Measurements from ENCODE around the gene CDK9. TPM values are rescaled to one million over a fixed set of nuclear protein-coding genes. Genes with fewer than 3 reads are reported as not detected.
A peak's percentile ranks its signal among the peaks of the same experiment; 100 is the strongest.

CDK9 gene
- total RNA-seq, 1 donor from 2014 or later: 132 TPM

DNA sequence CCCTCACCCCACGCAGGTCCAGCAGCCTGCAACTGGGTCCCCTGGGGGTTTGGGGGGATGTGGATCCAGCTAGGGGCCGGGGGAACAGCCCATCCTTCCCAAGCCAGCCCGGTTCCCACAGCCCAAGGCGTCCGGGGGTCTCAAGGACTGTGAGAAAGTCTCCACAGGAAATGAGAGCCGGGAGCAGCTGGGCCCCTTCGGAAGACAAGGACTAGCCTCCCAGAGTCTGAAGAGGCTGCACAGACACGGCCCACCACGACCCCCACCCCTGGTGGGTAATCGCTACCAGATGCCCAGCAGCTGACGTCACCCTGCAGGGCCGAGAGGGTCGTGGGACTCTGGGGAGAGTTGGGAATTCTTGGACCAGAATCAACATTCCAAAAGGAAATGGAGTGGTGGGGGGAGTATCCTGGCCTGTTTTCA lies 17.9 kb upstream of the CDK9 start:
- H3K4me3 Mint-ChIP-seq: no peak overlapping the region
- POLR2A ChIA-PET: interaction anchor here (0.6 to 7.6 kb wide), 4 partner anchors 8 to 16 kb away, joined by 3 to 96 read pairs (median 8); partner anchors contain the start of gene CDK9
- TF ChIP-seq, protein P1, sequence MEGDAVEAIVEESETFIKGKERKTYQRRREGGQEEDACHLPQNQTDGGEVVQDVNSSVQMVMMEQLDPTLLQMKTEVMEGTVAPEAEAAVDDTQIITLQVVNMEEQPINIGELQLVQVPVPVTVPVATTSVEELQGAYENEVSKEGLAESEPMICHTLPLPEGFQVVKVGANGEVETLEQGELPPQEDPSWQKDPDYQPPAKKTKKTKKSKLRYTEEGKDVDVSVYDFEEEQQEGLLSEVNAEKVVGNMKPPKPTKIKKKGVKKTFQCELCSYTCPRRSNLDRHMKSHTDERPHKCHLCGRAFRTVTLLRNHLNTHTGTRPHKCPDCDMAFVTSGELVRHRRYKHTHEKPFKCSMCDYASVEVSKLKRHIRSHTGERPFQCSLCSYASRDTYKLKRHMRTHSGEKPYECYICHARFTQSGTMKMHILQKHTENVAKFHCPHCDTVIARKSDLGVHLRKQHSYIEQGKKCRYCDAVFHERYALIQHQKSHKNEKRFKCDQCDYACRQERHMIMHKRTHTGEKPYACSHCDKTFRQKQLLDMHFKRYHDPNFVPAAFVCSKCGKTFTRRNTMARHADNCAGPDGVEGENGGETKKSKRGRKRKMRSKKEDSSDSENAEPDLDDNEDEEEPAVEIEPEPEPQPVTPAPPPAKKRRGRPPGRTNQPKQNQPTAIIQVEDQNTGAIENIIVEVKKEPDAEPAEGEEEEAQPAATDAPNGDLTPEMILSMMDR (IDR thresholded peaks at IDR 0.05): no peak
- peak overlapping the region; percentile 86 for H3K27ac Mint-ChIP-seq
- H3K4me1 Mint-ChIP-seq: peaks cover 80% of the 10 kb centered on the region
- H3K9me3 Mint-ChIP-seq: no peaks in the 10 kb centered on the region
- DNase-seq (no peak), ATAC-seq (ENCODE audit: low read depth) (no peak)
- CTCF ChIA-PET: interaction anchor here (1.3 to 1.5 kb wide), 2 partner anchors 10 to 33 kb away, joined by 3 to 5 read pairs; partner anchors contain the start of genes SH2D3C and TOR2A
- intact Hi-C loops (cut with micrococcal nuclease): no loop called here
- peaks cover 74% of the 10 kb centered on the region for H3K36me3 Mint-ChIP-seq (ENCODE audit: low read depth)
- H3K27me3 Mint-ChIP-seq: no peaks in the 10 kb centered on the region

DNA sequence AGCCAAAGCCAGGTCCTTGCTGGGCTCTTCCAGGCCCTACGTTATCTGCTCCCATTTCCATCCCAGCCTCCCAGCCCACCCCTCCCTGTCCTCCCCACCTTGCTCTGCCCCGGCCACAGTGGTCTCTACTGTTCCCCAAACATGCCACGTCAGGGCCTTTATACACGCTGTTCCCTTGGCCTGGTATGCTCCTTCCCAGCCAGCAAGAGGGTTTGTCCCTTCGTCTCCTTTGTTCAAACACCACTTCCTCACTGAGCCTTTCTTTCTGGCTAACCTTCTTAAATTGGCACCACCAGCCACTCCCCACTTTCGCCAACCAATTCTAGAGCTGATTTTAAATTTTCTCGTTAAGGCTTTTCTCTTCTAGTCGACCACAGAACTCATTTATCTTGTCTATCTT lies 17.1 kb upstream of the CDK9 start:
- no peak for DNase-seq
- H3K9me3 Mint-ChIP-seq: no peaks in the 10 kb centered on the region
- ChIA-PET POLR2A (interaction anchor here (1.6 to 7.6 kb wide), 3 partner anchors 15 to 147 kb away, joined by 3 to 96 read pairs (median 5); partner anchors contain the start of genes CDK9 and TOR2A), CTCF (interaction anchor here (1.3 to 4.1 kb wide), 2 partner anchors 9 to 15 kb away, joined by 3 to 32 read pairs; partner anchors contain the start of genes CDK9 and SH2D3C)
- intact Hi-C loops (cut with micrococcal nuclease): no loop called here
- H3K36me3 Mint-ChIP-seq (ENCODE audit: low read depth): peaks cover 75% of the 10 kb centered on the region
- peak overlapping the region; percentile 80 for H3K27ac Mint-ChIP-seq
- no peaks in the 10 kb centered on the region for H3K27me3 Mint-ChIP-seq
- TF ChIP-seq, protein P1 (IDR thresholded peaks at IDR 0.05): no peak
- peaks cover 74% of the 10 kb centered on the region for H3K4me1 Mint-ChIP-seq
- no peak for ATAC-seq (ENCODE audit: low read depth)
- H3K4me3 Mint-ChIP-seq: peak overlapping the region; percentile 38

DNA sequence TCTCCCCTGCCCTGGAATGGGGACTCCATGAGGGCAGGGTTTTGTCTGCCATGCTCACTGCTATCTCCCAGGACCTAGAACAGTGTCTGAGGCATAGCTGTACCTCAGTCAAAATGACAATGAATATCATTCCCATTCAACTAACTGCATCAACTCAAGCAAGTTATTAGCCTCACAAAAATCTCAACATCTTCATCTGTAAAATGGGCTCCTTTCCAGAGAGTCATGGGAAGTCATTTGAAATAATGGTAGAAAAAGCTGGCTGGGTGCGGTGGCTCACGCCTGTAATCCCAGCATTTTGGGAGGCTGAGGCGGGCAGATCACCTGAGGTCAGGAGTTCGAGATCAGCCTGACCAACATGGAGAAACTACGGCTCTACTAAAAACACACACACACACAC lies 16.7 kb upstream of the CDK9 start:
- DNase-seq (no peak), ATAC-seq (ENCODE audit: low read depth) (no peak)
- H3K36me3 Mint-ChIP-seq (ENCODE audit: low read depth): peaks cover 75% of the 10 kb centered on the region
- H3K9me3 Mint-ChIP-seq: no peaks in the 10 kb centered on the region
- peak overlapping the region; percentile 38 for H3K4me3 Mint-ChIP-seq
- H3K4me1 Mint-ChIP-seq: peaks cover 74% of the 10 kb centered on the region
- TF ChIP-seq, protein P1 (IDR thresholded peaks at IDR 0.05): no peak
- ChIA-PET CTCF (interaction anchor here (1.3 to 4.1 kb wide), 2 partner anchors 9 to 15 kb away, joined by 3 to 32 read pairs; partner anchors contain the start of genes CDK9 and SH2D3C), POLR2A (interaction anchor here (1.6 to 7.6 kb wide), 5 partner anchors 10 to 147 kb away, joined by 3 to 96 read pairs (median 27); partner anchors contain the start of genes CDK9, FPGS, SH2D3C and TOR2A)
- intact Hi-C loops (cut with micrococcal nuclease): no loop called here
- peak overlapping the region; percentile 80 for H3K27ac Mint-ChIP-seq
- H3K27me3 Mint-ChIP-seq: no peaks in the 10 kb centered on the region

DNA sequence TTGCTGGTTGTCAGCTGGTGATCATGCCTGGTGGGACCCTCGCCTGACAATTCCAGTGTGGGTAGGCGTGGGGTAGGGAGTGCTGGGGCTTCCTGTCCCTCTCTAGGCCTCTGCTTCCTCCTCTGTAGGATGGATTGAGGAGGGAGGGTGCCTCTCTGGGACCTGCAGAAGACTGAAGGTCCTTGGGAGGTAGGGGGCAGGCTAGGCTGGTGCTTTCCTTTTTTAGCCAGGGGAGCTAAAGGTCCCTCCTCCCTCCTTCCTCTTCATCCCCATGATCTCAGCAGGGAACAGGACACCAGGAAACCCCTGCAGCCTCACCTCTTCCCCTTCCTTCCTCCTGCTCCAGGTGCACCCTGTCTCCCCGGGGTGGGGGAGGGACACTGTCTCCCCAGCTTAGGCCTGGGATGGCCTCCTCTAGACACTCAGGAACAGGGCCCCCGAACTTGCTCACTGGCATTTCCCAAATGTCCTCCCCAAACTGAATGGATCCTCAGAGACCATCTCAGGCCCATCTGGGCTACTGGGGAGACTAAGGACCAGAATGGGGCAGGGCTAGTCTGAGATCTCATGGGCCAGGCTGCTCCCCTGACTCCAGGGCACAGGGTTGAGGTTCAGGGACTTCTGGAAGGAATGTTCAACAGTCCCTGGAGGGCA lies 15.8 kb upstream of the CDK9 start:
- ChIA-PET CTCF (interaction anchor here (0.7 to 4.1 kb wide), 5 partner anchors 9 to 100 kb away, joined by 3 to 32 read pairs (median 11); partner anchors contain the start of genes CDK9 and TOR2A), POLR2A (interaction anchor here (0.7 to 7.6 kb wide), 12 partner anchors 10 to 358 kb away, joined by 3 to 96 read pairs (median 6); partner anchors contain the start of genes CDK9, FPGS, LRSAM1 and RPL12)
- Mint-ChIP-seq H3K9me3 (no peaks in the 10 kb centered on the region), H3K36me3 (ENCODE audit: low read depth) (peaks cover 75% of the 10 kb centered on the region), H3K27me3 (no peaks in the 10 kb centered on the region), H3K4me1 (peaks cover 74% of the 10 kb centered on the region), H3K4me3 (peak overlapping the region; percentile 93), H3K27ac (peak overlapping the region; percentile 93)
- no peak for DNase-seq
- ATAC-seq (ENCODE audit: low read depth): no peak
- TF ChIP-seq, protein P1 (IDR thresholded peaks at IDR 0.05): no peak
- intact Hi-C loops (cut with micrococcal nuclease): loop anchor here (2.0 to 5.0 kb wide), 3 partner anchors 17 to 297 kb away; partner anchors contain the start of genes NAIF1, SLC25A25 and STXBP1

DNA sequence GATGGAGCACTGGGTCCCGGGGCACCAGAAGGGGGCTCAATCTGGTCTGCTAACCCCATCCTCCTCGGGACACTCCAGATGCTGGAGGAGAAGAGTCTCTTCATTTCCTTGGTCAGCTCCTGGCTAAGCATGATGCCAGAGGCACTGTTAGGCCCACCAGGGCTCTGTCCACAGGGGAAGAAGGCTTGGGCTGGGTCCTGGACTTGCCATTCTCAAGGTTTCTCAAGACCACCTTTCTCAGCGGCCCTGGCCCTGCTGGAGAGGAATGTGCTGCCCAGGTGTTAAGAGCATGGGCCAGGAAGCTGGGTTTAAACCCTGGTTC lies 15.3 kb upstream of the CDK9 start:
- H3K27ac Mint-ChIP-seq: peak overlapping the region; percentile 93
- intact Hi-C loops (cut with micrococcal nuclease): loop anchor here (2.0 to 5.0 kb wide), 3 partner anchors 18 to 297 kb away; partner anchors contain the start of genes NAIF1, SLC25A25 and STXBP1
- TF ChIP-seq, protein P1 (IDR thresholded peaks at IDR 0.05): no peak
- H3K4me1 Mint-ChIP-seq: peaks cover 72% of the 10 kb centered on the region
- peaks cover 71% of the 10 kb centered on the region for H3K36me3 Mint-ChIP-seq (ENCODE audit: low read depth)
- DNase-seq (no peak), ATAC-seq (ENCODE audit: low read depth) (no peak)
- ChIA-PET CTCF (interaction anchor here (0.8 to 4.1 kb wide), 7 partner anchors 14 to 181 kb away, joined by 3 to 32 read pairs (median 5); partner anchors contain the start of genes CDK9 and TOR2A), POLR2A (interaction anchor here (0.6 to 7.6 kb wide), 19 partner anchors 8 to 505 kb away, joined by 3 to 96 read pairs (median 6); partner anchors contain the start of genes CDK9, FPGS, GOLGA2 and LRSAM1)
- no peaks in the 10 kb centered on the region for H3K9me3 Mint-ChIP-seq
- no peaks in the 10 kb centered on the region for H3K27me3 Mint-ChIP-seq
- H3K4me3 Mint-ChIP-seq: peak overlapping the region; percentile 93
